ENCODE results near the gene TBXAS1. TPM values are rescaled to one million over a fixed set of nuclear protein-coding genes. Genes with fewer than 3 reads are reported as not detected.
A peak's percentile ranks its signal among the peaks of the same experiment; 100 is the strongest.

The TBXAS1 gene
- total and polyA plus RNA-seq, 8 donors, result 0.74 to 18.4 (median 2.2) TPM

DNA sequence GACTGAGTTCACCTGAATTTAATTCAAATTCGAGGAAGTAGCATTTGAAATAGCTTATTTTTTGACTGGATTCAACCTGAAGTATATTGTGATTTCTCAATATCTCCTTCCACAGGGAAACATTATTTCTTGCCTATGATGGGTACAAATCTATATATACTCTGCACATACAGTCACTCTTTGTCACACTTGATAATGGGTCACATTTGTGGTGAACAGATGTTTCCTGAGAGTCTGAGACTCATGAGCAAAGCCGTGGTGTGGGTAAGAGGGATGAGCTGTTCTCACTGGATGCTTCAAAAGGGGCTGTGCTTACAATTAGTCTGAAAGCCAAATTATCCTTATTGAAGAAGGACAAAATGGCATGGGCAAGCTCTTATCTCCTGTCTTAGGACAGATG lies 18.0 kb upstream of the TBXAS1 start:
- Histone ChIP-seq H3K27me3 (no peaks in the 10 kb centered on the region), H3K27ac (no peak overlapping the region), H3K36me3 (no peaks in the 10 kb centered on the region), H3K9me3 (no peaks in the 10 kb centered on the region), H3K4me3 (no peak overlapping the region), H3K4me1 (no peaks in the 10 kb centered on the region)
- FAIRE-seq (no peak), ATAC-seq (no peak), DNase-seq (no peak)
- intact Hi-C loops (cut with DNase I), result no loop called here
- no peak for TF ChIP-seq CTCF (IDR thresholded peaks at IDR 0.05)
- WGBS, 2 donors, result 57 to 69% methylated on average over 2 of the region's 2 CpGs

DNA sequence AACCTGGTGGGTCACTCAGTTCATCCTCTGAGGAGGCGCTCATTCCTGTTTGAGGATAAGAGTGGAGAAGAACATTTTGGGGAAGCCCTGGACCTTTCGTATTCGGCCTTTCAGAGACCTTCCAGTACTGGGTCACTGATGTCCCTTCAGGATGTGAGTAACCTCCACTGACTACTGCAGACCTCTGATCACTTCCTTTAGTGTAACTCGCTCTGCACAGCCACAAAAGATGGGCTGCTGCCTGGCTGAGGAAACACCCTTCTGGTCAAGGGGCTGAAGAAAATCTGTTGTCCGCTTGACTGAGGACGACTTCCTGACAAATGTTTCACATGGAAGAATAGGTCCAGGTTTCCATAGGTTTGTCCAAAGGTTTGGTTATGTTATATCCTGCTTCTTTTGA lies 15.9 kb upstream of the TBXAS1 start:
- WGBS, 2 donors, result 87 to 88% methylated on average over 6 of the region's 6 CpGs
- DNase-seq (no peak), FAIRE-seq (no peak), ATAC-seq (no peak)
- H3K4me3 ChIP-seq, result no peak overlapping the region
- H3K27ac ChIP-seq, result no peak overlapping the region
- H3K36me3 ChIP-seq, result no peaks in the 10 kb centered on the region
- intact Hi-C loops (cut with DNase I), result no loop called here
- H3K9me3 ChIP-seq, result no peaks in the 10 kb centered on the region
- no peak for TF ChIP-seq CTCF (IDR thresholded peaks at IDR 0.05)
- H3K27me3 ChIP-seq, result no peaks in the 10 kb centered on the region
- H3K4me1 ChIP-seq, result no peaks in the 10 kb centered on the region

DNA sequence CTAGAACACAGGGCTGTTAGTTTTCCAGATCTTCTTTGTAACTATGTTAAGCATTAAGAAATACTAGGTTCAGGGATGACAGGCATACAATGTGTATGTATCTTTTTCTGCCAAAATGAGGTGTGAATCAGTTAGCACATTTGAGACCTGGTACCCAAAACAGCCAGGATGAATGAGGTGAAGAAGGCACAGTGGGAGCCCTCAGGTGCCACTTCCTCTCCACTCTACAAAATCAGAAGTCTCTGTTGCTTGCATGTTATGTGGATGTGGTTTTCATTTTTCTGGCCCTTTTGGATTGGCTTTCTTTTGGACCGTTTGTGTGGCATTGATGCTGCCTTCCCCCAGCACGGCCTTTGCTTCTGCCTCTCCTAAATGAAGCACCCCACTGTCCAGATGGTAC lies 15.4 kb upstream of the TBXAS1 start:
- 81 to 88% methylated on average over 2 of the region's 2 CpGs for WGBS, 2 donors
- no peaks in the 10 kb centered on the region for H3K4me1 ChIP-seq

GRCh38 chr7:139817249-139817648 lies 11.8 kb upstream of the TBXAS1 start:
- no peaks in the 10 kb centered on the region for H3K4me1 ChIP-seq
- intact Hi-C loops (cut with DNase I), result no loop called here
- H3K9me3 ChIP-seq, result no peaks in the 10 kb centered on the region
- H3K36me3 ChIP-seq, result no peaks in the 10 kb centered on the region
- H3K27me3 ChIP-seq, result no peaks in the 10 kb centered on the region
- ATAC-seq, result no peak
- no peak overlapping the region for H3K27ac ChIP-seq
- no peak for TF ChIP-seq CTCF (IDR thresholded peaks at IDR 0.05)
- no peak for FAIRE-seq
- WGBS, 2 donors, result 83 to 89% methylated on average over 10 of the region's 10 CpGs
- DNase-seq, result no peak
- no peak overlapping the region for H3K4me3 ChIP-seq

More for the DNA sequence above, 15.4 kb upstream of the TBXAS1 start:
- no peak for TF ChIP-seq CTCF (IDR thresholded peaks at IDR 0.05)
- H3K27ac ChIP-seq, result no peak overlapping the region
- no peaks in the 10 kb centered on the region for H3K9me3 ChIP-seq
- intact Hi-C loops (cut with DNase I), result no loop called here
- H3K4me3 ChIP-seq, result no peak overlapping the region
- H3K36me3 ChIP-seq, result no peaks in the 10 kb centered on the region
- H3K27me3 ChIP-seq, result no peaks in the 10 kb centered on the region
- ATAC-seq, result no peak
- DNase-seq, result no peak
- FAIRE-seq, result no peak

- FAIRE-seq, result no peak
- H3K27me3 ChIP-seq, result no peaks in the 10 kb centered on the region
Observed at GRCh38 chr7:139820089-139820488, 9.0 kb upstream of the TBXAS1 start.

More at GRCh38 chr7:139820089-139820488, 9.0 kb upstream of the TBXAS1 start:
- H3K4me3 ChIP-seq, result no peak overlapping the region
- no peak for DNase-seq
- no peaks in the 10 kb centered on the region for H3K9me3 ChIP-seq
- H3K36me3 ChIP-seq, result no peaks in the 10 kb centered on the region
- TF ChIP-seq CTCF (IDR thresholded peaks at IDR 0.05), result no peak
- 91 to 95% methylated on average over 4 of the region's 4 CpGs for WGBS, 2 donors
- peak in 1 of 4 donors; percentile 34 for ATAC-seq
- intact Hi-C loops (cut with DNase I), result no loop called here
- no peaks in the 10 kb centered on the region for H3K4me1 ChIP-seq
- H3K27ac ChIP-seq, result no peak overlapping the region
